A673 (cell line): Measurements from ENCODE around the gene SEC14L3. TPM values are rescaled to one million over a fixed set of nuclear protein-coding genes. Genes with fewer than 3 reads are reported as not detected.

ENCODE experiments used
- BruUV-seq: library from RNA; stranded (reverse); fragments of 400-500 nt; replicated peaks from 2 replicates; lab custom pipeline; 2021; lab: Mats Ljungman, UMichigan
- CTCF ChIA-PET: fragments of 300-600 bp; sonication (Branson Sonifier 250); formaldehyde crosslinking; loops from one replicate; lab custom pipeline; 2022; ENCODE audit warnings: antibody characterized with exemption; lab: Charles Lee
- POLR2A ChIA-PET: fragments of 300-600 bp; sonication (Branson Sonifier 250); formaldehyde crosslinking; loops from one replicate; lab custom pipeline; 2022; ENCODE audit warnings: antibody characterized with exemption; ENCODE audit not compliant: low non-redundant PET; lab: Charles Lee
- DNase-seq: peaks from one replicate; pipeline ENCODE4 v3.0.0-alpha.2; 2015; ENCODE audit warnings: low spot score
- H3K27ac ChIP-seq: fragments of 200-600 bp; sonication (generic); 2 replicates; pipeline ENCODE4 v1.5.1; 2016; ENCODE audit warnings: mixed run types, low read depth, mild to moderate bottlenecking, mixed read lengths, antibody characterized with exemption, low read length; ENCODE audit not compliant: poor library complexity, severe bottlenecking
- H3K27me3 ChIP-seq: fragments of 200-600 bp; sonication (generic); replicated peaks from 2 replicates; pipeline ENCODE4 v1.6.1; 2017; ENCODE audit warnings: mixed run types, low read depth, mild to moderate bottlenecking, mixed read lengths, antibody characterized with exemption, low read length; ENCODE audit not compliant: insufficient read depth, poor library complexity
- H3K36me3 ChIP-seq: fragments of 200-600 bp; sonication (generic); 2 replicates; pipeline ENCODE4 v1.6.1; 2016; ENCODE audit warnings: mixed run types, mild to moderate bottlenecking, mixed read lengths, antibody characterized with exemption, low read length; ENCODE audit not compliant: insufficient read depth, poor library complexity, severe bottlenecking
- H3K4me1 ChIP-seq: fragments of 200-600 bp; sonication (generic); 2 replicates; pipeline ENCODE4 v1.6.1; 2017; ENCODE audit warnings: mixed run types, mild to moderate bottlenecking, mixed read lengths, antibody characterized with exemption, low read length; ENCODE audit not compliant: insufficient read depth, poor library complexity, severe bottlenecking
- H3K4me3 ChIP-seq: fragments of 200-600 bp; sonication (generic); 2 replicates; pipeline ENCODE4 v1.5.1; 2016; ENCODE audit warnings: low read depth, mixed run types, mild to moderate bottlenecking, mixed read lengths, low read length; ENCODE audit not compliant: poor library complexity, severe bottlenecking
- H3K9me3 ChIP-seq: fragments of 200-600 bp; sonication (generic); 2 replicates; pipeline ENCODE4 v1.6.1; 2016; ENCODE audit warnings: mixed run types, low read depth, mild to moderate bottlenecking, mixed read lengths, antibody characterized with exemption, low read length; ENCODE audit not compliant: poor library complexity, severe bottlenecking
- CTCF ChIP-seq: fragments of 300-800, 200-600 bp; sonication (generic); conservative IDR thresholded peaks from 2 replicates; pipeline ENCODE4 v1.5.1; 2017; ENCODE audit warnings: low read depth, mild to moderate bottlenecking, antibody characterized with exemption, low read length, moderate library complexity, mixed read lengths
- EZH2 ChIP-seq: fragments of 200-600 bp; sonication (generic); IDR thresholded peaks from 2 replicates; pipeline ENCODE4 v1.6.1; 2017; ENCODE audit warnings: borderline replicate concordance, low read depth, mild to moderate bottlenecking, mixed read lengths, antibody characterized with exemption, low read length; ENCODE audit not compliant: poor library complexity, severe bottlenecking
- intact Hi-C: fragments of 100-400 bp; cut with micrococcal nuclease; formaldehyde crosslinking; loops from one replicate; pipeline ENCODE4 v1.10.0; 2022; ENCODE audit not compliant: unreplicated experiment
- total RNA-seq: library from RNA; stranded (reverse); gene quantifications from 2 replicates; pipeline ENCODE4 v1.2.3, GENCODE V29; 2021

The SEC14L3 gene
- total RNA-seq, 1 experiment from 2014 or later: not detected

- intact Hi-C loops: no loop called here
- Histone ChIP-seq H3K4me1 (peaks cover 36% of the 10 kb centered on the region), H3K36me3 (peaks cover 15% of the 10 kb centered on the region), H3K9me3 (no peaks in the 10 kb centered on the region), H3K4me3 (no peak overlapping the region), H3K27ac (peak overlapping the region; percentile 100), H3K27me3 (no peaks in the 10 kb centered on the region)
- no peak for DNase-seq
- no peak for TF ChIP-seq CTCF
- no peak for TF ChIP-seq EZH2
- BruUV-seq: no TSS peak
- ChIA-PET CTCF (no interaction called here), POLR2A (no interaction called here)
These were observed 39.3 kb downstream of the SEC14L3 start for GRCh38 chr22:30432520-30432919.

GRCh38 chr22:30432096-30432495 is 39.7 kb downstream of the SEC14L3 start:
- H3K4me3 ChIP-seq: no peak overlapping the region
- H3K27ac ChIP-seq: peak overlapping the region; percentile 100
- TF ChIP-seq EZH2 (no peak), CTCF (no peak)
- no peaks in the 10 kb centered on the region for H3K9me3 ChIP-seq
- intact Hi-C loops: no loop called here
- peaks cover 35% of the 10 kb centered on the region for H3K4me1 ChIP-seq
- H3K36me3 ChIP-seq: peaks cover 19% of the 10 kb centered on the region
- DNase-seq: no peak
- ChIA-PET POLR2A (no interaction called here), CTCF (interaction anchor here (1.9 kb wide), 1 partner anchor 144 kb away, joined by 5 read pairs; no protein-coding TSS in a partner anchor)
- BruUV-seq: no TSS peak
- no peaks in the 10 kb centered on the region for H3K27me3 ChIP-seq

- Histone ChIP-seq H3K4me3 (no peak overlapping the region), H3K27ac (peak overlapping the region; percentile 100), H3K9me3 (no peaks in the 10 kb centered on the region), H3K27me3 (no peaks in the 10 kb centered on the region), H3K36me3 (peaks cover 20% of the 10 kb centered on the region), H3K4me1 (peaks cover 30% of the 10 kb centered on the region)
- ChIA-PET CTCF (interaction anchor here (0.7 to 1.9 kb wide), 2 partner anchors 141 to 143 kb away, joined by 3 to 5 read pairs; no protein-coding TSS in a partner anchor), POLR2A (interaction anchor here (0.6 kb wide), 1 partner anchor 155 kb away, joined by 3 read pairs; no protein-coding TSS in a partner anchor)
- DNase-seq: no peak
- BruUV-seq: no TSS peak
- peak; percentile 31; the same call in 1 of the 2 replicates for TF ChIP-seq CTCF
- no peak for TF ChIP-seq EZH2
- intact Hi-C loops: no loop called here
These were observed 40.9 kb downstream of the SEC14L3 start for GRCh38 chr22:30430933-30431332.
